Measurements from ENCODE around the gene RAB3GAP1. TPM values are rescaled to one million over a fixed set of nuclear protein-coding genes. Genes with fewer than 3 reads are reported as not detected.

The RAB3GAP1 gene
- total RNA-seq, 1 experiment from 2014 or later, result 50.6 TPM

DNA sequence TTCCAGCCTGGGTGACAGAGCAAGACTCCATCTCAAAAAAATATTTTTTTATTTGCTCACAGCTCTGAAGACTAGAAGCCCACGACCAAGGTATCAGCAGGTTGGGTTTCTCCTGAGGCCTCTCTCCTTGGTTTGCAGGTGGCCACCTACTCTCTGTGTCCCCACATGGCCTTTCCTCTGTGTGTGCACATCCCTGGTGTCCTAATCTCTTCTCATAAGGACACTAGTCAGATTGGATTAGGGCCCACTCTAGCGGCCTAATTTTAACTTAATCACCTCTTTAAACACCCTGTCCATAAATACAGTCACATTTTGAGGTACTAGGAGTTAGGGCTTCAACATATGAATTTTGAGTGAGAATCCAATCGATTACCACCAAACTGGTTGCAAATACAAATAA lies 2.0 kb upstream of the RAB3GAP1 start:
- no peak overlapping the region for H3K4me3 Mint-ChIP-seq (ENCODE audit: low read depth, unreplicated experiment)
- intact Hi-C loops (cut with micrococcal nuclease; ENCODE audit: unreplicated experiment), result loop anchor here (5.0 kb wide), 2 partner anchors 42 to 72 kb away; no protein-coding TSS in a partner anchor

DNA sequence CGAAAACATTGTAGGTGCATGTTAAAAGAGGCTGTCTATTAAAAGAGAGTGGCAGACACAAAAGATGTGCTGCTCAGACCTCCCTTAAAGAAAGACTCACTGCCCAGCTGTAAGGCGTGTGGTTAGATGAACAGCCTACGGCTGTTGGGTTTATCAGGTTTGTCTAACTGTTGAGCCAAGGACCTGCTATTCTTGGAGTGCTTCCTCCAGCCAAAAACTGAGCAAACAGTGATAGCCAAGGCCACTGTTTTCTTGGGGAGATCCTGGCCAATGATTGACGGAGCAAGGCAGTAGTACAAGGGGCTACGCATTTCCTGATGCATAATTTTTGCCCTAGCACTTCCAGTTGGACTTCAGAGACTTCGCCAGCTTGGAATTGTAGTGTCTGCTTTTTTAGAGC lies 1.4 kb upstream of the RAB3GAP1 start:
- no peak overlapping the region for H3K27ac Mint-ChIP-seq (ENCODE audit: unreplicated experiment)
- CTCF ChIA-PET, result no interaction called here
- TF ChIP-seq, protein P1, sequence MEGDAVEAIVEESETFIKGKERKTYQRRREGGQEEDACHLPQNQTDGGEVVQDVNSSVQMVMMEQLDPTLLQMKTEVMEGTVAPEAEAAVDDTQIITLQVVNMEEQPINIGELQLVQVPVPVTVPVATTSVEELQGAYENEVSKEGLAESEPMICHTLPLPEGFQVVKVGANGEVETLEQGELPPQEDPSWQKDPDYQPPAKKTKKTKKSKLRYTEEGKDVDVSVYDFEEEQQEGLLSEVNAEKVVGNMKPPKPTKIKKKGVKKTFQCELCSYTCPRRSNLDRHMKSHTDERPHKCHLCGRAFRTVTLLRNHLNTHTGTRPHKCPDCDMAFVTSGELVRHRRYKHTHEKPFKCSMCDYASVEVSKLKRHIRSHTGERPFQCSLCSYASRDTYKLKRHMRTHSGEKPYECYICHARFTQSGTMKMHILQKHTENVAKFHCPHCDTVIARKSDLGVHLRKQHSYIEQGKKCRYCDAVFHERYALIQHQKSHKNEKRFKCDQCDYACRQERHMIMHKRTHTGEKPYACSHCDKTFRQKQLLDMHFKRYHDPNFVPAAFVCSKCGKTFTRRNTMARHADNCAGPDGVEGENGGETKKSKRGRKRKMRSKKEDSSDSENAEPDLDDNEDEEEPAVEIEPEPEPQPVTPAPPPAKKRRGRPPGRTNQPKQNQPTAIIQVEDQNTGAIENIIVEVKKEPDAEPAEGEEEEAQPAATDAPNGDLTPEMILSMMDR (IDR thresholded peaks at IDR 0.05; ENCODE audit: unreplicated experiment), result no peak

More for the DNA sequence above, 2.0 kb upstream of the RAB3GAP1 start:
- no peak for DNase-seq
- peaks cover 57% of the 10 kb centered on the region for H3K4me1 Mint-ChIP-seq (ENCODE audit: low read depth, unreplicated experiment)
- no peak overlapping the region for H3K27ac Mint-ChIP-seq (ENCODE audit: unreplicated experiment)
- TF ChIP-seq, protein P1 (IDR thresholded peaks at IDR 0.05; ENCODE audit: unreplicated experiment), result no peak
- no peaks in the 10 kb centered on the region for H3K27me3 Mint-ChIP-seq (ENCODE audit: unreplicated experiment)
- peaks cover 27% of the 10 kb centered on the region for H3K36me3 Mint-ChIP-seq (ENCODE audit: insufficient read depth, unreplicated experiment)
- CTCF ChIA-PET, result no interaction called here
- no TSS peak for BruUV-seq (replicated peaks)
- no peaks in the 10 kb centered on the region for H3K9me3 Mint-ChIP-seq (ENCODE audit: low read depth, unreplicated experiment)

DNA sequence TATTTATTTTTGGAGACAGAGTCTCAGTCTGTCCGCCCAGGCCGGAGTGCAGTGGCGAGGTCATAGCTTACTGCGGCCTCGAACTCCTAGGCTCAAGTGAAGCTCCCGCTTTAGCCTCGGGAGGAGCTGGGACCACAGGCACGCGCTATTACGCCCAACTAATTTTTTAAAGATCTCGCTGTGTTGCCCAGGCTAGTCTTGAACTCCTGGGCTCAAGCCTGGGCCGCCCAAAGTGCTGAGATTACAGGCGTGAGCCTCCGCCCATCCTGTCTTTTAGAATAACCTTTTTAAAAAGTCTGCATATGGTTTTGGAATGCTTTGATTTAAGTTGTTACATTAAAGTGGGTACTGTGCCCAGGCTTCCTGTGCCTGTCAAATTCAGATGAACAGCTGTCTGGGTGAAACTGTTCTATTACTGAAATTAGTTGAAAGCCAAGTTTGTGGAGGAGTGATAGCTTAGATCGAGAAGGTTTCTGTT lies 944 bp downstream of the RAB3GAP1 start:
- intact Hi-C loops (cut with micrococcal nuclease; ENCODE audit: unreplicated experiment), result loop anchor here (5.0 kb wide), 2 partner anchors 39 to 69 kb away; no protein-coding TSS in a partner anchor
- H3K36me3 Mint-ChIP-seq (ENCODE audit: insufficient read depth, unreplicated experiment), result peaks cover 45% of the 10 kb centered on the region
- TF ChIP-seq, protein P1 (IDR thresholded peaks at IDR 0.05; ENCODE audit: unreplicated experiment), result no peak
- peaks cover 55% of the 10 kb centered on the region for H3K4me1 Mint-ChIP-seq (ENCODE audit: low read depth, unreplicated experiment)
- H3K27ac Mint-ChIP-seq (ENCODE audit: unreplicated experiment), result peak overlapping the region; percentile 99
- no TSS peak for BruUV-seq (replicated peaks)
- H3K9me3 Mint-ChIP-seq (ENCODE audit: low read depth, unreplicated experiment), result no peaks in the 10 kb centered on the region
- CTCF ChIA-PET, result no interaction called here
- H3K27me3 Mint-ChIP-seq (ENCODE audit: unreplicated experiment), result no peaks in the 10 kb centered on the region
- DNase-seq, result no peak
- H3K4me3 Mint-ChIP-seq (ENCODE audit: low read depth, unreplicated experiment), result peak overlapping the region; percentile 98

More for the DNA sequence above, 1.4 kb upstream of the RAB3GAP1 start:
- peaks cover 27% of the 10 kb centered on the region for H3K36me3 Mint-ChIP-seq (ENCODE audit: insufficient read depth, unreplicated experiment)
- peaks cover 57% of the 10 kb centered on the region for H3K4me1 Mint-ChIP-seq (ENCODE audit: low read depth, unreplicated experiment)
- no peaks in the 10 kb centered on the region for H3K9me3 Mint-ChIP-seq (ENCODE audit: low read depth, unreplicated experiment)
- peak overlapping the region; percentile 98 for H3K4me3 Mint-ChIP-seq (ENCODE audit: low read depth, unreplicated experiment)
- DNase-seq, result no peak
- no peaks in the 10 kb centered on the region for H3K27me3 Mint-ChIP-seq (ENCODE audit: unreplicated experiment)
- intact Hi-C loops (cut with micrococcal nuclease; ENCODE audit: unreplicated experiment), result loop anchor here (5.0 kb wide), 2 partner anchors 42 to 72 kb away; no protein-coding TSS in a partner anchor
- BruUV-seq (replicated peaks), result no TSS peak

DNA sequence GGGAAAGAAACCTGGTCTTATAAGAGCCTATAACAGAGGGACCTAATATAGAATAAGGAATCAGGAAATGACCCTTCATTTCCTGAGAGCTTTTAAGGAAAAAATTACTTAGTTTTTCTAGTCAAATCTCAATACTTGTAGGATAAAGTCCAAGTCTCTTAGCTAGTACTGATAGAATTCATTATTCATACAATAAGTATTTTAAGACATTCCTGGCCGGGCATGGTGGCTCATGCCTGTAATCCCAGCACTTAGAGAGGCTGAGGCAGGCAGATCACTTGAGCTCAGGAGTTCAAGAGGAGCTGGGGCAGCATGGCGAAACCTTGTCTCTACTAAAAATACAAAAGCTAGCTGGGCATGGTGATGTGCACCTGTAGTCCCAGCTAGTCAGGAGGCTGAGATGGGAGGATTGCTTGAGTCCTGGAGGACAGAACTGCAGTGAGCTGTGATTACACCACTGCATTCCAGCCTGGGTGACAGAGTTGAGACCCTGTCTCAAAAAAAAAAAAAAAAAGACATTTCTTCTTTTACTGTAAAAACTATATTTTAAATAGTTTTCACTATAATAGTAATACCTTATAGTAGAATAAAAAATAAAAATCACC lies 3.2 kb downstream of the RAB3GAP1 start:
- Mint-ChIP-seq H3K4me3 (ENCODE audit: low read depth, unreplicated experiment) (no peak overlapping the region), H3K27me3 (ENCODE audit: unreplicated experiment) (no peaks in the 10 kb centered on the region), H3K4me1 (ENCODE audit: low read depth, unreplicated experiment) (peaks cover 38% of the 10 kb centered on the region), H3K27ac (ENCODE audit: unreplicated experiment) (peak overlapping the region; percentile 44), H3K36me3 (ENCODE audit: insufficient read depth, unreplicated experiment) (peaks cover 45% of the 10 kb centered on the region), H3K9me3 (ENCODE audit: low read depth, unreplicated experiment) (no peaks in the 10 kb centered on the region)
- no TSS peak for BruUV-seq (replicated peaks)
- no peak for DNase-seq
- CTCF ChIA-PET, result interaction anchor here (0.6 kb wide), 2 partner anchors 37 to 474 kb away, joined by 3 to 7 read pairs; no protein-coding TSS in a partner anchor
- intact Hi-C loops (cut with micrococcal nuclease; ENCODE audit: unreplicated experiment), result no loop called here
- TF ChIP-seq, protein P1 (IDR thresholded peaks at IDR 0.05; ENCODE audit: unreplicated experiment), result no peak
